Stimulated activated effector memory CD8-positive, alpha-beta T cell treated with anti-CD3 and anti-CD28 coated beads, Interleukin-12 subunit alpha, Interleukin-12 subunit beta, amount 100 ng/mL, for 72 hours (primary cell): ENCODE results near the gene GALK1.
A peak's percentile ranks its signal among the peaks of the same experiment; 100 is the strongest.
"Not testable (repeated sequence)": the region's sequence is repeated elsewhere in the genome, so short reads cannot be mapped to it uniquely, and the experiment has no call there.

ENCODE experiments used
- ATAC-seq: fragments of 150-1000 bp; cut with Tn5 transposase; 2 replicates; pipeline ENCODE4 v1.10.0; 2021
- DNase-seq, 2 donors: peaks; one replicate each; pipeline ENCODE4 v3.0.0; 2021 to 2022; ENCODE audit warnings: low spot score in 2 of 2
- H3K27ac Mint-ChIP-seq: one replicate; pipeline ENCODE4 v1.8.0; 2022; ENCODE audit warnings: mild to moderate bottlenecking, mixed read lengths
- H3K36me3 Mint-ChIP-seq: one replicate; pipeline ENCODE4 v1.8.0; 2022; ENCODE audit warnings: mild to moderate bottlenecking, mixed read lengths
- H3K4me1 Mint-ChIP-seq: one replicate; pipeline ENCODE4 v1.8.0; 2022; ENCODE audit warnings: mixed read lengths
- H3K4me3 Mint-ChIP-seq: one replicate; pipeline ENCODE4 v1.8.0; 2022; ENCODE audit warnings: mild to moderate bottlenecking, mixed read lengths
- H3K9me3 Mint-ChIP-seq: one replicate; pipeline ENCODE4 v1.8.0; 2022; ENCODE audit warnings: mixed read lengths

Gene GALK1

GRCh38 chr17:75764711-75765421 is at the start of gene GALK1:
TSS of gene GALK1 (minus strand) at chr17:75765192. CDS start at chr17:75765136, 56 bp downstream.
- Mint-ChIP-seq H3K9me3 (no peaks in the 10 kb centered on the region), H3K4me3 (peak within 1 kb of the TSS; percentile 76), H3K4me1 (peaks cover 12% of the 10 kb centered on the region), H3K36me3 (peaks cover 7% of the 10 kb centered on the region), H3K27ac (peak within 1 kb of the TSS; percentile 87)
- peak; percentile 53 to 80 for DNase-seq
- ATAC-seq = peak; percentile 96

DNA sequence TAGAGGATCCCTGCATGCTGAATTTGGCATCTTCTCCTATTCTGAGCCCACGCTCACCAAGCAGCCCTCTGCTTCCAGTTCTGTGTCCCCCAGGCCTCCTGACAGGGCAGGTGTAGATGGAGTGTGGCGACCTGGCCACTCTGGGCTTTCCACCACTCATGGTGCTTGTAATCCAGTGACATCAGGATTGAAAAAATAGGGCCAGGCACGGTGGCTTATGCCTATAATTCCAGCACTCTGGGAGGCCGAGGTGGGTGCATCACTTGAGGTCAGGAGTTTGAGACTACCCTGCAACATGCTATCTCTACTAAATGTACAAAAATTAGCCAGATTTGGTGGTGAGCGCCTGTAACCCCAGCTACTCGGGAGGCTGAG is 49.0 kb upstream of the GALK1 start:
- DNase-seq (no peak), ATAC-seq (no peak)

DNA sequence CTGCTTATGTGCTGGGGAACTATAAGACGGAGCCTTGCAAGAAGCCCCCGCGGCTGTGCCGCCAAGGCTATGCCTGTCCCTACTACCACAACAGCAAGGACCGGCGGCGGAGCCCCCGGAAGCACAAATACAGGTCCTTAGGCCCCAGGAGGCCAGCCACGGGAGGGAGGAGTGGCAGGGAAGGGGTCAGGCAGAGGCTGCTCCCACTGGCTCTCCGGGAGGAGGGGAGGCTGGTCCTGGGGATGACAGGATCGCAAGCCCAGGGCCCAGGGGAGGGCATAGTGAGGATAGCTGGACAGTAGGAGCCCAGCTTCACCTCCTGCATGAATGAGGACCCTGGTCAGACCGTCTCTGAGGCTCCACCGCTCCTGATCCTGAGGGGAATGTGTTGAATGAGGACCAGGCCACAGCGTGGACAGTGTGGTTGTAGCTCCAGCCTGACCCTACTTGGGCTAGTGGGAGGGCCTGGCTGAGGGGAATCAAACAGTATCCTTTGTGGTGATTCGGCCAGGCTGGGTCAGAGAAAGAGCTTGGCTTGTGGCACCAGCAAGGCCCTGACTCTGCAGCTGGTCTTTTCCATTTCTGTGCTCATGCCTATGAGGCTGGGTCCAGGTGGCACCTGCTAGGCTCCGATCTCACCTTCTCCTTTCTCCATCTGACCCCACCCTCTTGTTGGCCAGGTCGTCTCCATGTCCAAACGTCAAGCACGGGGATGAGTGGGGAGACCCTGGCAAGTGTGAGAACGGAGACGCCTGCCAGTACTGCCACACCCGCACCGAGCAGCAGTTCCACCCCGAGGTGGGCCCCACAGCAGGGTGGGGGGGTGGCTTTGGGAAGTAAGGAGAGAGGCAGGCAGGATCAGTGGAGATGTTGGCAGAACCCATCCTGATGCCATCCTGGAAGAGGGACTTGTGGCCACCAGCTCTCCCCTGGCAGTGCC is 48.4 kb upstream of the GALK1 start:
- Mint-ChIP-seq H3K4me1 (peaks cover 7% of the 10 kb centered on the region), H3K27ac (peak overlapping the region; percentile 40), H3K36me3 (peaks cover 68% of the 10 kb centered on the region), H3K4me3 (no peak overlapping the region), H3K9me3 (no peaks in the 10 kb centered on the region)
- DNase-seq (no peak), ATAC-seq (no peak)

More for the DNA sequence above, 49.0 kb upstream of the GALK1 start:
- Mint-ChIP-seq H3K9me3 (no peaks in the 10 kb centered on the region), H3K4me1 (peaks cover 6% of the 10 kb centered on the region), H3K27ac (no peak overlapping the region), H3K36me3 (peaks cover 68% of the 10 kb centered on the region), H3K4me3 (no peak overlapping the region)

DNA sequence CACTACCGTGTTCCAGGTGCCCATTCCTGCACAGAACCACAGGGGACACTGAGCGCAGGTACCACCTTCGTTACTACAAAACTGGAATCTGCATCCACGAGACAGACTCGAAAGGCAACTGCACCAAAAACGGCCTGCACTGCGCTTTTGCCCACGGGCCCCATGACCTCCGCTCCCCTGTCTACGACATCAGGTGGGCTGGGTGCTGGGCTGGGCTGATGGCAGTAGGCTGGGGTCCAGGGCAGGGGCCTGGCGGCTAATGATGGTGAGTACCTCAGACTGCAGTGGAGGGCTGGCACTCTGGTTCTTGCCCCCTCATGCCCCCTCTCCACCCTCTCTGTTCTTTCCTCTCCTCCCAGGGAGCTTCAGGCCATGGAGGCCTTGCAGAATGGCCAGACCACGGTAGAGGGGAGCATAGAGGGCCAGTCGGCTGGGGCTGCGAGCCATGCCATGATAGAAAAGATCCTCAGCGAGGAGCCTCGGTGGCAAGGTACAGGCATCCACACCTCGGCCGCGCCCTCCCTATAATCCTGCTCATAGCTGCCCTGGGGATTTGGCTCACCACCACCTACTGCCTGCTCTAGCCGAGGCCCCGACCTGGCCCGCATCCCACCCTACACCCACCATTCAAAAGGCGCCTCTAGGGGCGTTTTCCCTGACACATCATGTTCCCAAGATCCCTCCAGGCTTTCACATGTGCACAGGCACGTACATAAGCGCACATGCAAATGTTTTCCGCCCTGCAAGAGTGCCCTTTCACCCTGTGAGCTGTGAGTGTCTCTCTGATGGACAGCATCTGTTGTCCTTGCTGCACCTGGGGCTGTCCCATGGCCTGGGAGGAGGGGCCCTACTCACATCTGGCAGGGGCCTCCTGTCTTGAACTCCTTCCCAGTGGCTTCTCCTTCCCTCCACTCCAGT is 47.4 kb upstream of the GALK1 start:
- Mint-ChIP-seq H3K4me3 (no peak overlapping the region), H3K27ac (peak overlapping the region; percentile 40), H3K36me3 (peaks cover 61% of the 10 kb centered on the region), H3K9me3 (no peaks in the 10 kb centered on the region), H3K4me1 (peaks cover 8% of the 10 kb centered on the region)
- ATAC-seq (no peak), DNase-seq (no peak)

- Mint-ChIP-seq H3K4me3 (no peak overlapping the region), H3K9me3 (no peaks in the 10 kb centered on the region), H3K36me3 (peaks cover 57% of the 10 kb centered on the region), H3K4me1 (peaks cover 8% of the 10 kb centered on the region), H3K27ac (no peak overlapping the region)
- no peak for ATAC-seq
- no peak for DNase-seq
These were observed 46.2 kb upstream of the GALK1 start for GRCh38 chr17:75811174-75811573.

GRCh38 chr17:75810756-75811155 is 45.8 kb upstream of the GALK1 start:
- H3K9me3 Mint-ChIP-seq, H3K4me1 Mint-ChIP-seq, ATAC-seq, H3K27ac Mint-ChIP-seq, H3K4me3 Mint-ChIP-seq, DNase-seq: not testable (repeated sequence)
- peaks cover 52% of the 10 kb centered on the region for H3K36me3 Mint-ChIP-seq

DNA sequence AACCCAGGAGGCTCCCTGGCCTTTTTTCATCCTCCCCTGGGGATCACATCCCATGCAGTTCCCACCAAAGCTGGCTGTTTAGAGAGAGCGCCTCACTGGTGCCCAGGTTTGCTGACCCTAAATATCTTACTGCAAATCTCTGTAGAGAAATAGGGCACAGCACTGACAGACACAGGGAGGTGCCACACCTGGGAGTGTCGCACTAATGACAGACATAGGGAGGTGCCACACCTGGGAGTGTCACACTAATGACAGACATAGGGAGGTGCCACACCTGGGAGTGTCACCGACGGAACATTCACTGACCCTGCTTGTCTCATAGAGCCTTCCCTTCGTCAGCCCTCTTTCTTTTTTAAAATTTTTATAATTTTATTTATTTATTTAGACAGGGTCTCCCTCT is 45.2 kb upstream of the GALK1 start:
- Mint-ChIP-seq H3K4me1 (peaks cover 8% of the 10 kb centered on the region), H3K27ac (peak overlapping the region; percentile 8)

GRCh38 chr17:75809631-75810111 is 44.7 kb upstream of the GALK1 start:
- H3K4me3 Mint-ChIP-seq = no peak overlapping the region
- peaks cover 49% of the 10 kb centered on the region for H3K36me3 Mint-ChIP-seq
- H3K9me3 Mint-ChIP-seq = no peaks in the 10 kb centered on the region
- ATAC-seq (no peak), DNase-seq (no peak)
- peaks cover 8% of the 10 kb centered on the region for H3K4me1 Mint-ChIP-seq
- peak overlapping the region; percentile 8 for H3K27ac Mint-ChIP-seq

More for the DNA sequence above, 45.2 kb upstream of the GALK1 start:
- Mint-ChIP-seq H3K36me3 (peaks cover 51% of the 10 kb centered on the region), H3K9me3 (no peaks in the 10 kb centered on the region), H3K4me3 (no peak overlapping the region)
- no peak for DNase-seq
- ATAC-seq = no peak

GRCh38 chr17:75808905-75809621 is 44.1 kb upstream of the GALK1 start:
- Mint-ChIP-seq H3K4me3 (no peak overlapping the region), H3K4me1 (peaks cover 8% of the 10 kb centered on the region), H3K27ac (peak overlapping the region; percentile 64), H3K36me3 (peaks cover 48% of the 10 kb centered on the region), H3K9me3 (no peaks in the 10 kb centered on the region)
- ATAC-seq (no peak), DNase-seq (no peak)

DNA sequence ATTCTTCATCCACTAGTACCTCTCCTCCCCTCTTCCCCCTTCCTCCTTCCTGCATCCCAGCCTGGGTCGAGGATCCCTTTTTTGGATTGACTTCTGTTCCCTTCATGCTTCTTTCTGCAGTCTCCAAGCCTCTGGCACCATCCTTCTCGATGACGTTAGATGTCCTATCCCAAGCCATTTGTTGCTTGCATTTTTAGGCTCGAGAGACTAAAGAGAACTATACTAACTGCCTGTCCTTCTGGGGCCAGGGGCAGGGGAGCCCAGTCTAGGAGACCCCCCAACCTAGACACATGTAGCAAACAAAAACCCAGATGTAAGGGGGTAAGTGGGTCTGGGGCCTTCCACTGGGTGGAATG is 43.5 kb upstream of the GALK1 start:
- DNase-seq = no peak
- Mint-ChIP-seq H3K27ac (peak overlapping the region; percentile 64), H3K36me3 (peaks cover 44% of the 10 kb centered on the region), H3K4me1 (peaks cover 8% of the 10 kb centered on the region), H3K4me3 (no peak overlapping the region), H3K9me3 (no peaks in the 10 kb centered on the region)
- ATAC-seq = no peak

- ATAC-seq = no peak
- Mint-ChIP-seq H3K27ac (peak overlapping the region; percentile 64), H3K4me3 (no peak overlapping the region), H3K36me3 (peaks cover 39% of the 10 kb centered on the region), H3K9me3 (no peaks in the 10 kb centered on the region), H3K4me1 (peaks cover 8% of the 10 kb centered on the region)
- DNase-seq = no peak
These were observed 42.9 kb upstream of the GALK1 start for GRCh38 chr17:75807861-75808260.

DNA sequence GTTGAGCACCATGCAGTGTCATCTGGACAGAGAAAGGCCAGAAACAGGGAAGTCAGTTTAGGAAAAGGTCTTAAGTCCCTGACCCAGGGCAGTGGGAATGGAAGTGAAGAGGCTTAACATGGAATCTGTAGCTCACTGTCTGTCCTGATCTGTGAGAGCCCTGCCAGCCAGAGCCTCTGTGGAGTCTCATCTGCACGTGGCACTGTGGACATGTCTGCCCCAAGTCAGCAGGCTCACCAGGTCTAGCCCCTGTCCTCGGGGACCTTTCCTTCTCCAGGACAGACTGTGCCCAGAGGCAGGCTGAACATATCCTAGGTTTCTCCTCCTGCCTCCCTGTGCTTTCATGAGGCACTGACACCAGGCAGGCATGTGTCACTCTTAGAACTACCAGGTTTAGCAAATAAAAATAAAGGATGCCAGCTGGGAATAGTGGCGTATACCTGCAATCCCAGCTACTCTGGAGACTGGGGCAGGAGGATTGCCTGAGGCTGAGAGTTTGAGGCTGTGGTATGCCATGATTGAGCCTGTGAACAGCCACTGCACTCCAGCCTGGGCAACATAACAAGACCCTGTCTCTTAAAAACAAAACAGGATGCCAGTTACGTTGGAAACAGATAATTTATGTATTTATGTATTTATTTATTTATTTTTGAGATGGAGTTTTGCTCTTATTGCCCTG is 42.0 kb upstream of the GALK1 start:
- Mint-ChIP-seq H3K36me3 (peaks cover 30% of the 10 kb centered on the region), H3K4me3 (no peak overlapping the region), H3K4me1 (peaks cover 8% of the 10 kb centered on the region), H3K9me3 (no peaks in the 10 kb centered on the region), H3K27ac (no peak overlapping the region)
- ATAC-seq (no peak), DNase-seq (no peak)

GRCh38 chr17:75803883-75804282 is 38.9 kb upstream of the GALK1 start:
- no peak for ATAC-seq
- H3K36me3 Mint-ChIP-seq = peaks cover 27% of the 10 kb centered on the region
- no peaks in the 10 kb centered on the region for H3K9me3 Mint-ChIP-seq
- peaks cover 13% of the 10 kb centered on the region for H3K4me1 Mint-ChIP-seq
- DNase-seq = no peak
- H3K27ac Mint-ChIP-seq = no peak overlapping the region
- H3K4me3 Mint-ChIP-seq = no peak overlapping the region

GRCh38 chr17:75799402-75799801 is 34.4 kb upstream of the GALK1 start:
- H3K27ac Mint-ChIP-seq = no peak overlapping the region

More at GRCh38 chr17:75799402-75799801, 34.4 kb upstream of the GALK1 start:
- DNase-seq = no peak
- no peak for ATAC-seq
- Mint-ChIP-seq H3K9me3 (no peaks in the 10 kb centered on the region), H3K36me3 (peaks cover 41% of the 10 kb centered on the region), H3K4me3 (no peak overlapping the region), H3K4me1 (peaks cover 6% of the 10 kb centered on the region)
